HTR-8/SVneo (cell line): Measurements from ENCODE around the gene KIF16B.

Experiments used
- DNase-seq: peaks from one replicate; pipeline ENCODE4 v3.0.0; 2011; ENCODE audit warnings: low spot score, mixed read lengths; ENCODE audit not compliant: insufficient read length
- FAIRE-seq: peaks from 2 replicates; lab custom pipeline; 2011; peaks lifted over from hg19 to GRCh38; lab: Jason Lieb, UNC

The KIF16B gene

GRCh38 chr20:16555754-16556153 is 17.5 kb downstream of the KIF16B start:
- FAIRE-seq (no peak), DNase-seq (no peak)

DNA sequence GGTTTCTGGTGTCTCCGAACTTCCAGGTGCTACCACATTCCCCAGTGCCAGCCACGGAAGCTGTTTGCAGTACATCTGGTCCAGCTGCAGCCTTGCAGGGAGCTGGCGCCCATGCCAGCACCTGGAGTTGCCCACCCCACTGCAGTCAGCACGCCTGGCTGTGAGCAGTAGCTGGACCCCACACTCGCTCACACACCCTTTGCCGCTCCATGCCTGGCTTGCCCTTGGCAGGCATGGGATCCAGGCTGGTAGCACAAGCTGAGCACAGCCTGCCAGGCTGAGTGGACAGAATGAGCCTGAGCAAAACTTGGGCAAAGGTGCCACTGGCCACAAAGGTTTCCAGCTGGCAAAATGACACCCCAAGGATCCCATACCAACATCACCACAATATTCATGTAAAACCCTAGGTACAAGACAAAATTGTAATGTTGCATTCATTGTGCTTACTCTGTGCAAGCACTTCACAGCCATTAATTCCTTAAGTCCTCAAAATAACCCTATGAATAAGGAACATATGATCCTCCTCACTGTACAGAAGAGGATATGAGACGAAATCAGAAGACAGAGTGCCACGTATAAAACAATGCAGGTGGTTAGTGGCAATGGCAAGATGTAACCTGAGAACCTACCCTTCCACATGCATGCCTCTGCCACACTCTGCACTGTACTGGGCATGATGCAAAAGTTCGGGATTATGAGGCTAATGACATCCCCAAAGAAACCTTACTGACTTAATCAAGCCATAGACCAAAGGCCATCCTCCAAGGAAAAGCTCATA is 18.3 kb downstream of the KIF16B start:
- FAIRE-seq, result no peak
- DNase-seq, result no peak

DNA sequence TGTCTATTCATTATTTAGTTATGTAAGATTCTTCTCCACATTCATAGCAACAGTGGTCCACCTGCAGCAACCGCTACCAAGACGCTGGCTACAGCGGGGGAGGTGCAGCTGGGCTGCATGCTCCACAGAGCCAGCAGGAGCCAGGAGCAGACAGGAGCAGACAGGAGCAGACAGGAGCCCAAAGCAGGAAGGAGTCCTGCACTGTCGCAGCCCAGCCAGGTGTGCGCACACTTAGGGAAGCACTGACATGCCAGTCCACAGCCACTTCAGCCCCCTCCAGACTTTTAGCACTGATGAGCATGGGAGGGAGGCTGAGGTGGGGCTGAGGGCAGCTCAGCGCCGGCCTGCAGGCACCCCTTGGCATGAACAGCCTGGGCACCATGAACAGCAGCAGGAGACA is 19.6 kb downstream of the KIF16B start:
- FAIRE-seq, result no peak
- DNase-seq, result no peak

GRCh38 chr20:16553101-16553500 is 20.1 kb downstream of the KIF16B start:
- FAIRE-seq (no peak), DNase-seq (no peak)

DNA sequence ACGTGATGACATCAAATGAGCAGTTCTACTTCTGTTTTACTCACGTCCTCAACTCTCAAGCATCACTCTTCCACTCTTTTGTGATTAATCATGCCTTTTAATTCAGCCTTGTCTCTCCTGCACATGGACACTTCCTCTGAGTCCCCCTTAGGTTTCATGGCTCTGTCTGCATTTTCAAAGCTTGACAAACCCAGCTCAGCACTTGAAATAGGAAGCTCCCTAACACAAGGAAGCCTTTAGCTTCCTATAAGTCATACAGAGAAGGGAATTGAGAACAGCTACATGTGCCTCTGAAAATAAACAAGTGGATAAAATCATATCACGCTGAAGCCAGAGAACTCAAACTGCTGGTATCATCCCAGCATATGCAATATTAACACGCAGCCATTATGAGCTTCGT is 21.2 kb downstream of the KIF16B start:
- FAIRE-seq (no peak), DNase-seq (no peak)

DNA sequence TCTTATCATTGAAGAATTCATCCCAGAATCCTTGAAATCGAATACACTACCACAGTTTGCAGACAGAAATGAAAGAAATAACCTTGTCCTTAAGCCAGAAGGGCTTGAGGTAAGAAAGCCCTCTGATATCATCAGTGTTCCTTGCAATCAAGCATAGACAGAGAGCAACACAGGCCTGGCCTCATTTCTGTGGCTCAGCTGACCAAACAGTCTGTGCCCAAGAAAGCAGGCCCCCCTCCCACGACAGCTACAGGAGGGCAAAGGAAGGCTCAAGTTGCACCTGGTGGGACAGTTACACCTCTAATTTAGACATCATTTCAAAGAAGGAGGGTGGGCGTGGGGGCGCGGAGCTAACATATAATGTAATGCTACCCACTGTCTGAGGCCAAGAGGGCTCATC is 21.6 kb downstream of the KIF16B start:
- FAIRE-seq (no peak), DNase-seq (no peak)

GRCh38 chr20:16548068-16548672 is 25.1 kb downstream of the KIF16B start:
- FAIRE-seq (no peak), DNase-seq (no peak)

GRCh38 chr20:16544949-16545348 is 28.3 kb downstream of the KIF16B start:
- no peak for FAIRE-seq

DNA sequence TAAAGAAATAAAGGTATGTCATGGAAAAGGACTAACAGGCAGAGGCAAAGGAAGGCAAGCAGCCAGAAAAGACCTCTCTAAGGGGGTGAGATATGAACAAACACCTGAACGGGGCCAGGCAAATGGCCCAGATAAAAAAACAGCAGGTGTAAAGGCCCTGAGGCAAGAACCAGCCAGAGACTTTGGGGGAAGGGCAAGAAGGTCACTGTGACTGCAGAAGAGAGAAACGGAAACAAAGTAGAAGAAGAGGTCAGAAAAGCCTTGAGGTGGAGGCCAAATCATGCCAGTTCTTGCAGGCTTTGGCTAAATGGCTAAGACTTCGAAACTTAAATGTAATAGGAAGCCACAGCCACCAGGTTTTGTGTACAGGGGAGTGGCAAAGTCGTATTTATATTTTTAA is 30.8 kb downstream of the KIF16B start:
- FAIRE-seq (no peak), DNase-seq (no peak)

More at GRCh38 chr20:16544949-16545348, 28.3 kb downstream of the KIF16B start:
- no peak for DNase-seq

DNA sequence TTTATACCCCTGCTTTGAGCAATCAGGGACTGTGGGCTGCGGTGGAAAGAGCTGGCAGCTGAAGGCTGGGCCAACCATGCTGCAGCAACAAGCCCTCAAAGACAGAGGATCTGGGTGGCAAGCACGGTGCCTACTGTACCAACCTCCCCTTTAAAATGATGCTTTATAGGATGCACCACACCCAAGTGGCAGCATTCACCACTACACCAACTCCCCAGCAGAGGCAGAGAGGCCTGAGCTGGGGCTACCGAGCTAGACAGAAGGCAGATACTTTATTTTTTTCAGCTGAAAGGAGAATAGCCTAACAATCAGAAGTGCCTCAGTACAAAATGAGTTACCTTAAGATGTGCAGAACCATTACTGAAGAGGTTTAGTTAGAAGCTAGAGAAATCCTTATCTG is 31.4 kb downstream of the KIF16B start:
- FAIRE-seq (no peak), DNase-seq (no peak)

GRCh38 chr20:16541226-16541625 is 32.0 kb downstream of the KIF16B start:
- DNase-seq (no peak), FAIRE-seq (no peak)

DNA sequence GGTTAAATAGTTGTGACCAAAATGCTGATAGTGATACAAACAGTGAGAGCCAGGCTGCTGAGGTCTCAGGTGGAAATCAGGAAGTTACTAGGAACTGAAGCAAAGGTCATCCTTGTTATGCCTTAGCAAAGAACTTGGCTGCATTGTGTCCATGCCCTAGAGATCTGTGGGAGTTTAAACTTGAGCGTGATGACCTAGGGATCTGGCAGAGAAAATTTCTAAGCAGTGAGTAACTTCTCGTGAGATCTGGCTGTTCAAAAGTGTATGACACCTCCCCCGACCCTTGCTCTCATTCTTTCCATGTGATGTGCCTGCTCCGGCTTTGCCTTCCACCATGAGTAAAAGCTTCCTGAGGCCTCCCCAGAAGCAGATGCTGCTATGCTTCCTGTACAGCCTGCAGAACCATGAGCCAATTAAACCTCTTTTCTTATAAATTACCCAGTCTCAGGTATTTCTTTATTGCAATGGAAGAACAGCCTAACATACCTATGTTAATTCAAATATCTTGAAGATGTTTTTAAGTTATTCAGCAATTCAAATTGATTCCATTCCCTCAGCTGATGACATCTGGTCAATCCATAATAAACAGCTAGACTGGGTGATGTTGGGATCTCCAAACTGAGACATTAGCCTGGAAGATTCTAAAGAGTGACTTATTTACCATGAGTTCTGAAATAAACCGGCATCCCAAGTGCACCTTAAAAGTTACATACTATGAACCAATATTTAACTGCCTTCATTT is 33.8 kb downstream of the KIF16B start:
- no peak for DNase-seq
- no peak for FAIRE-seq

GRCh38 chr20:16538779-16539178 is 34.5 kb downstream of the KIF16B start:
- DNase-seq, result no peak
- no peak for FAIRE-seq

DNA sequence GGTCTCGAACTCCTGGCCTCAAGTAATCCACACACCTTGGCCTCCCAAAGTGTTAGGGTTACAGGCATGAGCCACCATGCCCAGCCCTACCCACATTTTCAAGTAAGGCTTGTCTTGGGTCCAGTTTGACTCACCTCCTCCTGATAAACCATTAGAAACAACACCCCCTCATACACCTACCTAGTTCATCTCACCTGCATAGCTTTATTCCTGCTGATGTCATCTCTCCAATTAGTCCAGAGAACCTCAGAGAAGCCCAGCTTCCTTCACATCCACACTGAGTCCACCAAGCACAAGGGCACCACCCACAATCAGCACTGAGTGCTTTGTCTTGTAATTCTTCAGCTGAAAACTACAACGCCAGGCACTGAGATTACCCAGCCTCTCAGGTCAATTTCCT is 35.3 kb downstream of the KIF16B start:
- no peak for DNase-seq
- FAIRE-seq, result no peak

- FAIRE-seq, result no peak
Measured at GRCh38 chr20:16537025-16537665, 36.1 kb downstream of the KIF16B start.

GRCh38 chr20:16535277-16535676 is 38.0 kb downstream of the KIF16B start:
- DNase-seq (no peak), FAIRE-seq (no peak)

More at GRCh38 chr20:16537025-16537665, 36.1 kb downstream of the KIF16B start:
- no peak for DNase-seq

- FAIRE-seq (no peak), DNase-seq (no peak)
Measured at GRCh38 chr20:16533502-16533901, 39.7 kb downstream of the KIF16B start.

DNA sequence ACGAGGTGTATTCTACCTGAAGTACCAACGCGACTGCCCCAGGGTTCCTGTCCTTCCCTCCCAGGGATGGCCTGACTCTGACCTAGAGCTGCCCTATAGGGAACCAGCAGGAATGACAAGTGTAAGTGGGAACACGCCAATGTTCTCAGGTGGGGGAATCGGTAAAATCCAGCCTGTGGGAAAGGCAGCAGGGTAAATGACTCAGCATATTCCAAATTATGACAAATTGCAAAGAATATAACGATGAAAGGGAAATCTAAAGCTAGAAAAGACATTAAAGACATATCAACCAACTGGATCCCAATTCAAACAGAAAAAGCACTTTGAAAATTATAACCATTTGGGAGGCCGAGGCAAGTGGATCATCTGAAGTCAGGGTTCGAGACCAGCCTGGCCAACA is 41.8 kb downstream of the KIF16B start:
- DNase-seq (no peak), FAIRE-seq (no peak)

GRCh38 chr20:16530201-16530681 is 43.0 kb downstream of the KIF16B start:
- FAIRE-seq (peak; percentile 4), DNase-seq (no peak)

DNA sequence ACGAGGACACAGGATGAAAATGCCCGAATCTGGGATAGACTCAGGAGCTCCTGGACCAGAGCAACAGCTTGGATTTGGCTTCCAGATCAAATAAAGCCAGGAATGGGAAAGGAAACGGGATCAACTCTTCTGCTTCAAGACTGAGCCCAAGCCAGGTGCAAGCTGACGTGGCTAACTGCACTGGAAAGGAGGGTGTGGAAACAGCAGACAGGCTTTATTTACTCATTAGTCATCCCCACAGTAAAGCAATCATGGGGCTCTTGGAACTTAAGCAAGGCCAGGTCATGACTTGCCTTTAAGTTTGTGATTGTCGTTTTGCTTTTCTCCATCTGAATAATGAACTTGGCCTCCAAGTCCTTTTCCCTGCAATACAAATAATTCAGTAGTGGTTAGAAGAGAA is 45.2 kb downstream of the KIF16B start:
- DNase-seq (peak; percentile 38), FAIRE-seq (no peak)

DNA sequence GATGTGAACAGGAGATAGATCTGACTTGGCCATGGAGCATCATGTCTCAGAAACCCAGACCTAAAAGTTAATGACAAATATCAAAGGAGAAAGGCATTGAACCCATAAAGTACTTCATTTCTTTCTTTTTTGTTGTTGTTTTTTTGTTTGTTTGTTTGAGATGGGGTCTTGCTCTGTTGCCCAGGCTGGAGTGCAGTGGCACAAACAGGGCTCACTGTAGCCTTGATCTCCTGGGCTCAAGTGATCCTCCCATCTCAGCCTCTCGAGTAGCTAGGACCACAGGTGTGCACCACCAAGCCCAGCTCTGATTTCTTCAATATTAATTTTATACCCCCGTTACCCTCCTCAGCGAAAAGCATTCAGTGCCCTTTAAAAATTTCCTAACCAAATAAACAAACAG is 45.8 kb downstream of the KIF16B start:
- FAIRE-seq, result no peak
- no peak for DNase-seq
